ENCODE results near the gene EN2.

GRCh38 chr7:155444746-155445145 is 13.2 kb upstream of the EN2 start:
- no peak for TF ChIP-seq USF1 (IDR thresholded peaks at IDR 0.05)
- no peak for TF ChIP-seq TAF1 (IDR thresholded peaks at IDR 0.05; ENCODE audit: low read depth)

Measured in Ishikawa (cell line).